Peyer's patch (tissue), 4 donors: ENCODE measurements around the gene ECT2.

Source experiments
- POLR2A ChIP-seq, 2 donors: fragments of 450-650 bp; IDR thresholded peaks; one replicate each; pipeline ENCODE4 v1.5.1; 2017; ENCODE audit warnings: antibody characterized with exemption in 2 of 2, mild to moderate bottlenecking in 2 of 2, moderate library complexity in 2 of 2
- TF ChIP-seq, protein P1 (sequence below), 6 experiments: fragments of 450-650 bp in 4 of 6; fragments of 200-600 bp in 2 of 6; sonication (generic) in 1 of 6; IDR thresholded peaks; one replicate each; pipeline ENCODE4 v1.5.1; 2017 to 2019; ENCODE audit warnings: antibody characterized with exemption in 6 of 6, mild to moderate bottlenecking in 3 of 6, moderate library complexity in 1 of 6

DNA sequence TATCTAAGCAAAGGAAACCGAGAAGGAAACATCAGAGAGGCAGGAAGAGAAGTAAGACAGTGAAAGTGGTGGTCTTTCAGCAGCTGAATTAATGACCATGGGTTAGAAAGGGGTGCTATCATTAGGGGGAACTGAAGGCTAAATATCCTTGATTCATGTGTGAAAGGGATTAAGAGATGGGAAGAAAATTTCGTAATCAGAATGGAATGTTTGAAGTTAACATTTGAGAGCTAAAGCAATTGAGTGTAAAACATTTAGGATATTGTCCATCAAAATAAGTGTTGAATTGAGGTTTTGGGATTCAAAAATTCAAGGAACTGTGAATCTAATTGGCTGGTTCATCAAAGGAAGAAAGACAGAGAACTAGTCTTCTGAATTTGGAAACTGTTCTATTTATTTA is 4.1 kb upstream of the ECT2 start:
- TF ChIP-seq, protein P1, sequence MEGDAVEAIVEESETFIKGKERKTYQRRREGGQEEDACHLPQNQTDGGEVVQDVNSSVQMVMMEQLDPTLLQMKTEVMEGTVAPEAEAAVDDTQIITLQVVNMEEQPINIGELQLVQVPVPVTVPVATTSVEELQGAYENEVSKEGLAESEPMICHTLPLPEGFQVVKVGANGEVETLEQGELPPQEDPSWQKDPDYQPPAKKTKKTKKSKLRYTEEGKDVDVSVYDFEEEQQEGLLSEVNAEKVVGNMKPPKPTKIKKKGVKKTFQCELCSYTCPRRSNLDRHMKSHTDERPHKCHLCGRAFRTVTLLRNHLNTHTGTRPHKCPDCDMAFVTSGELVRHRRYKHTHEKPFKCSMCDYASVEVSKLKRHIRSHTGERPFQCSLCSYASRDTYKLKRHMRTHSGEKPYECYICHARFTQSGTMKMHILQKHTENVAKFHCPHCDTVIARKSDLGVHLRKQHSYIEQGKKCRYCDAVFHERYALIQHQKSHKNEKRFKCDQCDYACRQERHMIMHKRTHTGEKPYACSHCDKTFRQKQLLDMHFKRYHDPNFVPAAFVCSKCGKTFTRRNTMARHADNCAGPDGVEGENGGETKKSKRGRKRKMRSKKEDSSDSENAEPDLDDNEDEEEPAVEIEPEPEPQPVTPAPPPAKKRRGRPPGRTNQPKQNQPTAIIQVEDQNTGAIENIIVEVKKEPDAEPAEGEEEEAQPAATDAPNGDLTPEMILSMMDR (IDR thresholded peaks at IDR 0.05): no peak
- TF ChIP-seq POLR2A (IDR thresholded peaks at IDR 0.05): no peak
